ENCODE measurements around the gene LINC01488. TPM values are rescaled to one million over a fixed set of nuclear protein-coding genes. Genes with fewer than 3 reads are reported as not detected.
A peak's percentile ranks its signal among the peaks of the same experiment; 100 is the strongest.

LINC01488 gene
- total and polyA plus RNA-seq, 10 of the 15 experiments (the other 5 are each of a cell fraction or from before 2014, with no cell fraction given): not detected

- 38% methylated on average over 19 of the region's 19 CpGs for WGBS (ENCODE audit: insufficient coverage, insufficient replicate concordance, low lambda C conversion rate, missing lambda C conversion rate)
- Histone ChIP-seq H3K4me2 (ENCODE audit: control insufficient read depth, insufficient read depth) (no peak overlapping the region), H3K4me1 (ENCODE audit: control insufficient read depth, insufficient read depth, low read length) (peaks cover 7% of the 10 kb centered on the region), H3K9me3 (replicated peaks; ENCODE audit: control insufficient read depth, insufficient read depth, low read length) (peaks cover 2% of the 10 kb centered on the region; the same call in 1 of the 3 replicates), H3K4me3 (no peak overlapping the region), H2AFZ (ENCODE audit: control insufficient read depth, low read depth, low read length) (no peak overlapping the region), H3K9ac (ENCODE audit: control insufficient read depth, insufficient read depth, low read length) (no peak overlapping the region), H3K36me3 (ENCODE audit: control insufficient read depth in 2 of 2, insufficient read depth in 2 of 2, low read length in 1 of 2) (no peaks in the 10 kb centered on the region), H3K79me2 (ENCODE audit: control insufficient read depth, insufficient read depth, low read length) (no peaks in the 10 kb centered on the region), H4K20me1 (ENCODE audit: control insufficient read depth, insufficient read depth) (no peaks in the 10 kb centered on the region), H3K27me3 (replicated peaks in 1 of 2; ENCODE audit: control insufficient read depth in 2 of 2, insufficient read depth in 2 of 2, low read length in 1 of 2) (no peaks in the 10 kb centered on the region; a peak in 1 of 4 replicates), H3K27ac (ENCODE audit: control insufficient read depth, insufficient read depth) (no peak overlapping the region)
- CTCF ChIA-PET: interaction anchor here (1.0 kb wide), 1 partner anchor 62 kb away, joined by 3 read pairs; no protein-coding TSS in a partner anchor
- in situ Hi-C loops (cut with MboI) (no loop called here), intact Hi-C loops (cut with micrococcal nuclease; ENCODE audit: unreplicated experiment) (no loop called here)
- FAIRE-seq: no peak
- TF ChIP-seq ATF7 (IDR thresholded peaks at IDR 0.05; ENCODE audit: low read depth) (no peak), NR2C1 (IDR thresholded peaks at IDR 0.05) (no peak), STAT1 (conservative IDR thresholded peaks at IDR 0.05) (no peak), RAD51 (IDR thresholded peaks at IDR 0.05) (no peak), BHLHE40 (IDR thresholded peaks at IDR 0.05; ENCODE audit: borderline replicate concordance in 1 of 2, low read depth in 2 of 2, low read length in 1 of 2) (0 out of 4 replicates have a peak, but pooled peaks of 1 of the 2 experiments have one; percentile 10), EGR1 (IDR thresholded peaks at IDR 0.05; ENCODE audit: borderline replicate concordance in 1 of 2, low read depth in 2 of 2, low read length in 2 of 2) (no peak), POLR2AphosphoS5 (IDR thresholded peaks at IDR 0.05; ENCODE audit: low read length) (no peak), HDAC2 (IDR thresholded peaks at IDR 0.05) (no peak)
- no peak for DNase-seq (ENCODE audit: low read depth, low spot score)
- BruUV-seq (replicated peaks): no TSS peak
- RAD21 ChIA-PET (ENCODE audit: unreplicated experiment): no interaction called here
- POLR2A ChIA-PET: interaction anchor here (0.6 kb wide), 1 partner anchor 132 kb away, joined by 3 read pairs; no protein-coding TSS in a partner anchor
- SMC1A ChIA-PET (ENCODE audit: uncharacterized antibody, unreplicated experiment): no interaction called here
- ATAC-seq: no peak
Observed at GRCh38 chr11:69462106-69462951, 19.1 kb upstream of the LINC01488 start.
